HG03159 (cell line): Measurements from ENCODE around the gene B4GALNT1.
"Not testable (repeated sequence)": the region's sequence is repeated elsewhere in the genome, so short reads cannot be mapped to it uniquely, and the experiment has no call there.

ENCODE experiments used
- ATAC-seq: cut with Tn5 transposase; IDR thresholded peaks from one replicate; pipeline ENCODE4 v1.9.1; 2021; ENCODE audit warnings: mild to moderate bottlenecking, moderate library complexity; ENCODE audit not compliant: unreplicated experiment

B4GALNT1 gene

DNA sequence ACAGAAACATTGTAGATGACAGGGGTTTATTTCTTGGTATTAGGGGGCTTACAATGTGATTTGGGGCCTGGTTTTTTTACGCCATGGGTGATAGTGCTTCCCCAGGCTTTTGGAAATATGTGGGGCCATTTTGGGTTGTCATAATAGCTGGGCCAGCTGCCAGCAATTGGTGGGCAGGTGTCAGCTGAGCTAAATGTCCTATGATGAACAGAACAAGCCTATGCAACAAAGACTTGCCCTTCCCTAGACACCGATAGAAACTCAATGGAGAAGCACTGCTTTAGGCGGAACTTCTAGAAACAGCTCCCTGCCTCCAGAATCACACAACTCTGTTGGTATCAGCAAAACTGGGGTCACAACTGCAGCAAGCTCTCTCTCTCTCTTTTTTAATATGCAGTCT is 5.1 kb upstream of the B4GALNT1 start:
- no peak for ATAC-seq

DNA sequence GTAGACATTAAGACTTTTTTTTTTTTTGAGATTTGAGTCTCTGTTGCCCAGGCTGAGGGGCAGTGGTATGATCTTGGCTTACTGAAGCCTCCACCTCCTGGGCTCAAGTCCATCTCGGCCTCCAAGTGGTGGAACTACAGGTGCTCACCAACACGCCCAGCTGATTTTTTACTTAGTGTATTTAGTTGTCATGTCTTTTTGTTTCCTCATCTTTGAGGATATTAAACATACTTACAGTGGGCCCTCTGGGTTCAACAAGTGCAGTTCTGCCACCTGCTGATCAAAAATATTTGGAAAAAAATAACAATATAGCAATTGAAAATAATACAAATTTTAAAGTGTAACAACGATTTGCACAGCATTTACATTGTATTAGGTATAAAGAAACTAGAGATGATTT is 4.4 kb upstream of the B4GALNT1 start:
- no peak for ATAC-seq

DNA sequence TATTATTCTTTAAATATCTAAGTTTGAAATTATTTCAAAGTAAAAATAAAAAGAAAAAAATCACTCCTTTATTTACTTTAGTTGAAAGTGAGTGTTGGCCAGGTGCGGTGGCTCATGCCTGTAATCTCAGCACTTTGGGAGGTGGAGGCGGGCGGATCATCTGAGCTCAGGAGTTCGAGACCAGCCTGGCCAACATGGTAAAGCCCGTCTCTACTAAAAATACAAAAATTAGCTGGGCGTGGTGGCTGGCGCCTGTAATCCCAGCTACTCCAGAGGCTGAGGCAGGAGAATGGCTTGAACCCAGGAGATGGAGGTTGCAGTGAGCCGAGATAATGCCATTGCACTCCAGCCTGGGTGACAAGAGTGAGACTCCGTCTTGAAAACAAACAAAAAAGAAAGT is 3.7 kb upstream of the B4GALNT1 start:
- not testable (repeated sequence) for ATAC-seq

DNA sequence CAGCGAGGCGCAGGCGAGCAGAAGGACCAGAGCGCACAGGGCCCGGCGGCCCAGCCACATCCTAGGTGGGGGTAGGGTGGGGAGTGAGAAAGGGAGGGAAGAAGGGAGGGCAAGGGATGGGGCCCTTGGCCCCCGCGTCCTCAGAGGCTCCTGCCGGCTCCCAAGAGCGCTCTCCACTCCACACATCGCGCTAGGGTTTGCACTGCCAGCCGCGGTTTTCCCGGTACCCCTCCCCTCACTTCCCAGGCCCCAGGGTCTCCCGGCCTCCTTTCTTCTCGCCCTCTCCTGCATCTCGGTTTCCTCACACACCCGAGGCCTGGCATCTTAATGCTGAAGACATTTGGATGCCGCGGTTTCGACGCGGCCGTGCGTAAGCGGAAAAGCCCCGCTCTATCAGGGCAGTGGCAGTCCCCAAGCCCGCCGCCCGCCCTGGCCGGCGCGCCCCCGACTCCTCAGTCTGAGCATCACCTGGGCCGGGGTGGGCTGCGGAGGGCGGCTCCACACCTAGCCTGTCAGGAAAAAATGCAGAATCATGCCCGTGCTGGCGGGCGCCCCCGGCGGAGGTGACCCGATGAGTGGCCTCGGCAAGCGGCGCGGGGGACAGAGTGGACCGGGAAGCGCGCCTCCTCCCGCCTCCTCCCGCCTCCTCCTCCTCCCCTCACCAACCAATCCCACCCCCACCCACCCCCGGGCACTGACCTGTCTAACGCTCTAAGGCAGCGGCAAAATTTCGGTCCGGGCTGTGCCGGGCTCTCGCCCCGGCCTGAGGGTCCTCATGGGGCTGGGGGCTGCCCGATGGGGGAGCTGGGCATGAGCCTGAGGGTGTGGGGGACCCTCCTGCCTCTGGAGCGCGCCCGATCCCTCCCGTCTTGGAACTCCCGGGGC is 686 bp downstream of the B4GALNT1 start:
- peak; percentile 19 for ATAC-seq

DNA sequence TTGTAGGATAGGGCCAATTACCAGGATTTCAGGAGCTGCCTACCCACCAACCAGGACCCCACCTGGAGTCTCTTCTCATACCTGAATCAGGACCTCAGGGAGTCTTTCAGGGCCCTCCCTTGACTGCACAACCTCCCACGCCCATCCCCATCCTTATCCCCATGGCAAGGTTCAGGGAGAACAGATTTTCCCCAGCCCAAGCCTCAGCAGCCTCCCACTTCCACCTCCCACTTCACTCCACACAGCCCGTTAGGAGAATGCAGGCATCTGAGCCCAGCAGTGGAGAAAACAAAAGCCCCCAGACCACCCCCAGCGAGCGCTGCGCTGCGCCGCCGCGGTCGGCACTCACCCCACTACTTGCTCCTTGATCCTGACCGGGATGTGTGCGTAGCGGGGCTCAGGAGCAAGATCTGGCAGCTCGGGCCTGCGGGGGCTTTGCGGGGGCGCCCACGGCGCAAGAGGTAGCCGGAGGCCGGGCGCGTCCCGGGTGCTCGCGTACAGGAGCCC is 1.4 kb downstream of the B4GALNT1 start:
- no peak for ATAC-seq

DNA sequence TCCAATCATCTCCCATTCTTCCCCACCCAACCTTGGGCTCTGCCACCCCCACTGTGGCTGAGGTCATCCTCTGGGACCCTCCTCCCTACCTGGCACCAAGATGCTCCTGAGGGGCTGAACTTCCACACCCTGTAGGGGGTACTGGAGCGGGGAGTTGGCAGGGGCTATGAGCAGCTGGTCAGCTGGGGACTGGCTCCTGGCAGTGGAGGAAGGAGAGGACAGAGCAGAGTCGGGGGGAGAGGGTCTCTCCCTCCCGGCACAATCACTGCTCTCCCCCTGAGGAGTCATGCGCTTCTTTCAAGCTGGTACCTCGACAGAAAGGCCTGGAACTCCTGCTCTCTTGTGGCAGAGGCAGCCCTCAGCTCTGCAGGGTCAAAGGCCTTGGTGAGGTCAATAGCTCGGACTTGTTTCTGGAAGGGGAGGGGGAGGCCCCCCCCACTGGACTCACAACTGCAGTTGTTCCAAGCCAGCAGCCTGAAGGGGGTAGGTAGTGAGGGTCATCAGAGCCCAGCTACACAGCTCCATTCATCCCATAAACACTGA is 2.0 kb downstream of the B4GALNT1 start:
- ATAC-seq = no peak

DNA sequence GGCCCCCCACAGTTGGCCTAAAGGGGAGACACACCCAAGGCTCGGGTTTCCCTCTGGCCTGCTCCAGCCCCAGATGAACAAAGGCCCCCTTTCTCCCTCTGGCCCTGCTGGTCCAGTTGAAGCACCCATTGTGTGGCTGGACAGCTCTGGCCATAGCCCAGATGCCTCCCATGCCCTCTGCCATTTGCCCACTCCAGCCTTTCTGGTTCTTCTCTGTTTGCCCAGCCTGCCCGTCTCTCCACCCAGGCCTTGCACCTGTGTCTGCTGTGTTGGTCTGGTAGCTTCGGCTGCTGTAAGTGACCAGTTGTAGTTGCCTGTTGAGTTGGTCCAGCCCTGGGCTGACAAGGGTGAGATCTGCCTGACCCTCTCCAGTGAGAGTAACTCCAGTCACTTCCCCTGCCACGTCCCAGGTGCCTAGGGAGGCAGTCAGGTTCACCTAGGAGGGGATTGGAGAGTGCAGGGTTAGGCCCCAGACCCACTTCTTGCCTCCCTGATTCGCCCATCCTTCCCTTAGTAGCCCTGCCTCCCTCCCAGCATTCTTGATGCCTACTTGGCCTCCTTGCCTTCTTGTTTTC is 3.0 kb downstream of the B4GALNT1 start:
- ATAC-seq = no peak

DNA sequence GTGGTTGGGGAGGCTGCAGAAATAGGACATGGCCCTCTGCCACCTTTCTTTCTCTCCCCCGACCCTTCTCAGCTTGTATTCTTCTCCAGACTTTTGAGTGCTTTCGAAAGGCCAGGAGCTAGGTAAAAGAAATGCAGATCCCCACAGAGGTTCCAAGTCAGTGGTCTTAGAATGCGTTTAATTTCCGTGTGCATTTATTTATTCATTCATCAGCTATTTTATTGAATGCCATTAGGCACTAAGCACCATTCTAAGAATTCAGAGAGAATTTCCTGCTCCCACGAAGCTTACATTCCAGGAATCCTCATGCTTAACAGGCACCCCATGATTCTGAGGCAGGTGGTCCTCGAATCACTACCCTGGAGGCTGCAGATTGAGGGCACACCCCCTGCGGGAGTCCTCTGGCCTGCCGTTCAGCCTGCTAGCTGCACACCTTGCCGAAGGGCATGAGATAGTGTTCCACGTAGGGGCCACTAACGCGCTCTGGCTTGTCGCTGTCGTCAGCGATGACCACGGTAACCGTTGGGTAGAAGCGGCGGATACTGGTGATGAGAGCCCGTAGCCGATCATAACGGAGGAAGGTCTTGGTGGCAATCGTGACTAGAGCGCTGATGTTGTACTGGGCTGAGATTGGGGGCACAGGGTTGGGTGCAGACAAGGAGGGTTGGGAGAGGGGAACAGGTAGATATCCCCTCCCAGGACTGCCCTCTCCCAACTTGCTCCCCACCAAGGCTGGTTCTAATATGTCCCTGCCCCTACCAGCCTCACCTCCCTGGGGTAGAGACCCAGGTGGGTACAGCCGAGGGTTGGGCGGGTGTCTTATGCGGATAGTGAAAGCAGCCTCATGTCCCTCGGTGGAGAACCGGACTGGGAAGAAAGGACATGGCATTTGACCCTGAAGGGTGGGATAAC is 4.5 kb downstream of the B4GALNT1 start:
- ATAC-seq = no peak

DNA sequence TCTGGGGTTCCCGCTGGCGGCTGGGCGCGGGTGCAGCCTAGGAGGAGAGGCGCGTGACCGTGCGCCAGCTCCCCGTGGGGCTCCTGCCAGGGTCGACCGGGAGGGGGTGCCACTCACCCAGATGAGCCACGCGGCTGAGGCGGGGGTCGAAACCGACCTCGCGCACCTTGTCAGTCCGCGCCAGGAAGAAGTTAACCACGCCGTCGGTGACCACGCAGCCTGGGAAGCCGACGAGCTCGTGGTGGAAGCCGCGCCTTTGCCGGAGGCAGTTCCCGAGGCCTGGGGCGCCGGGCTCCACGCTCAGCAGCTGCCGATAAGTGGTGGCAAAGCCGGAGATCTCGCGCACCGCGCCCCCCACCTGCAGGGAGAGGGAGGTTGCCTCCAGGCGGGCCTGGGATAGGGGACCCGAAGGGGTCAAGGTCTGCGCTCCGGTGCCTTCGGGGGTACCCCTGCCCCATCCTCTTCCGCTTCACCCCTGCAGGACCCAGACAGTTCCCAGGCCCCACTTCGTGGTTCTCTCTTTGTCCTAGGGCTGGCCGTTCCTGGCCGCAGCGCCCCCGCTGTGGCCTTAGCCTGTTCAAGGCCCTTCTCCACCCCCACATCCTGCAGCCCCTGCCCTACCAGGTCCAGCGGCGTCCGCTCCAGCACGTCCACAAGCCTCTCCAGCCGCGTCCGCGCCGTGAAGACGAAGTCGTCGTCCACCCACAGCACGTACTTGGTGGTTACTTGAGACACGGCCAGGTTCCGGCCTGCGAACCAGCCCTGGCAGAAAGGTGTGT is 5.3 kb downstream of the B4GALNT1 start:
- no peak for ATAC-seq

DNA sequence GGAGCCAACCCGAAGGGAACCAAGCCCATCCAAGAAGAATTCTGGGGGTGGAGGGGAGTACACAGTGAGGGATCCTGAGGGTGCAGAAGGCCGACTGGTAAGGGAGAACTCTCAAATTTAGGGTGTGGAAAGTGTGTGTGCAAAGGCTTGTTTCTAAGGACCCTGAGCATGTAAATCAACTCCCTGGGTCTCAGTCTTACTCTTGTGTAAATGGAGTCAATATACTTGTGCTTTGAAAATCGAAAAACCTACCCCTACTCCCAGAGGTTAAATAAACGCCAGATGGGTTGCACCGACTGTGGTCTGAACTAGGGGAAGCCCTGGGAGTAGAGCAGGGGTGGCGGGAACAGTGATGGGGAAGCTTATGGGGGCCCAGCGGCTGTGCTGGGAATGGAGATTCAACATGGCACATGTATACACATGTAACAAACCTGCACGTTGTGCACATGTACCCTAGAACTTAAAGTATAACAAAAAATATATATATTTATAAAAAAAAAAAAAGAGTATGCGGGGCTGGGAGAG is 6.0 kb downstream of the B4GALNT1 start:
- ATAC-seq = no peak

DNA sequence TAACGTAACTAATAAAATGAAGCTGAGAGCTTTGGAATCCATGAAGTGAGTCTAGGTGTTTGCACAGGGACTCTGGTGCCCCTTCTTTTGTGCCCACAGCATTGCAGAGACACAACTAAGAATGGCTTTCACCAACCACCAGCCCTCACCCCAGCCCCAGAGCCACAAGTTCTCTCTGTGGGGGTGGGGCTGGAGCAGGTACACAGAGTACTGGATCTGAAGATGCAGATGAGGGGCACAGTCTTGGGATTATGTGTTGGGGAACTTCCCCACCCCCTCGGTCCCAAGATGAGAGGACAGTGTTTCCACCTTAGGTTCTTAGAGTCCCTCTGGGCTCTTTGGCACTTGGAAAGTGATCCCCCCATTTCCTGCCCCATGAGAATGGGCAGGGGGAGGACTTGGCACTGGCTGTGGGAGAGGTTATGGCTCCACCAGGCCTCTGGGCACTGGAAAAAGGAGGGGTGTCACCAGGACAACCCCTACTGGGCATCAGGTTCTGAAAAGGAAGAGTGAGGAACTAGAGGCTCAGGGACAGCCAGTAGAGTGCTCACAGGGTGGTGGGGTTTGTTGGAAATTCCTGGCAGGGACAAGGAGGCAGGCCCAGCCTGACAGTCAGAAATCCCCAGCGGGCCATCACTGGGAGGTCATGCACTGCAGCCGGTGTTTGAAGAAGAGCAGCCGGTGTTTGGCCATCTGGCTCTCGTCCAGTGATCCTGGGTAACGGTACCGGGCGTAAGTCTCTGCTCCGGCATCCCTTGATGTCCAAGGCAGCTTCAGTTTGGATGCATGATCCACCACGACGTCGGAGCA is 6.7 kb downstream of the B4GALNT1 start:
- ATAC-seq = no peak

DNA sequence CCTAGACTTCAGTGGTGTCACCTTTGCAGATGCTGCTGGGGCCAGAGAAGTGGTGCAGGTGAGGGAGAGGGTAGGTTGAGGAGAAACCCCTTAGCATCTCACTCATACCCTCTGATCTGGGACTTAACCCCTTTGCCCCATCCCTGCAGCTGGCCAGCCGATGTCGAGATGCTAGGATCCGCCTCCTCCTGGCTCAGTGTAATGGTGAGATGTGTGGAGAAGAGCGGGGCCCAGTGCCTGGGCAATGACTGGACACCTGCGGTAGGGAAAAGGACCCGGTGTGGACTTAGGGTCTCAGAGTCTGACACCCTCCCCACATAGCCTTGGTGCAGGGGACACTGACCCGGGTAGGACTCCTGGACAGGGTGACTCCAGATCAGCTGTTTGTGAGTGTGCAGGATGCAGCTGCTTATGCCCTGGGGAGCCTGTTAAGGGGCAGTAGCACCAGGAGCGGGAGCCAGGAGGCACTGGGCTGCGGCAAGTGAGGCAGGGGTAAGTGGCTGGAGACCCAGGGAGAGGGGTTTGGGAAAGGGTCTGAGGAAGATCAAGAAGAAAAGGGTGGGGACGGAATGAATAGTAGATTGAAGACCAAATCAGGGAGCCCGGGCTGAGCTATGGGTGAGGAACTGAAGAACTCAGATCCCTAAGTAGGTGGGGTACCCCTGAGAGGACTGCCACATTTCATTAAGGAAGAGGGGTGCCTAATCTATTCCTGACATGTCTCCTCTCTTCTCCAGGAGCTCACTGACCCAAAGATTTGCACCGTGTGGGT is 7.6 kb downstream of the B4GALNT1 start:
- ATAC-seq = no peak

DNA sequence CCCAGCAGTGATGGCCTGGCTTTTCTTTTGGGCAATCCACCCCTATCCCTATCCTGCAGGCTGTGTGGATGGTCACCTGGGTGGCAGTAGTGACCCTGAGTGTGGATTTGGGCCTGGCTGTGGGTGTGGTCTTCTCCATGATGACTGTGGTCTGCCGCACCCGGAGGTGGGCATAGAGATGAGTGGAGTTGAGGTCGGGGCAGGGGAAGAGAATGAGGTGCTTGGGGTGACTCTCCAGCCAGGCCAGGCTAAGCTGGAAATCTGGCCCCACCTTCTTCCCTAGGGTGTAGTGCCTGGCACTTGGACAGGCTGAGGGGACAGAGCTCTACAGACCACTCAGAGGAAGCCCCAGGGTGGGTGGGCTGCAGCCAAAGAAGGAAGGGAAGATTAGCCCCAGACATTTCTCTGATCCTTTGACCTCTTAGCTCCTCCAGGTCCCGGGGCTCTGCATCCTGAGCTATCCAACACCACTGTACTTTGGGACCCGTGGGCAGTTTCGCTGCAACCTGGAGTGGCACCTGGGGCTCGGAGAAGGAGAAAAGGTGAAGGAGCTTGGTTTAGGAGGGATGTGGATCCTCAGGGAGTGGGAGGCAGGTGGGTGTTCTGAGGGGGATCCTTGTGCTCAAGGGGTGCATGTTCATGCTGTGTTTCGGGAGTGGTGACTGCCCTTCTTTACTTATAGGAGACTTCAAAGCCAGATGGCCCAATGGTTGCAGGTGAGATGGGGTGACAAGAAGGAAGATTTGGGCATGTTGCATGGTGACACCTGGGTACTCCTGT is 8.4 kb downstream of the B4GALNT1 start:
- ATAC-seq = no peak

DNA sequence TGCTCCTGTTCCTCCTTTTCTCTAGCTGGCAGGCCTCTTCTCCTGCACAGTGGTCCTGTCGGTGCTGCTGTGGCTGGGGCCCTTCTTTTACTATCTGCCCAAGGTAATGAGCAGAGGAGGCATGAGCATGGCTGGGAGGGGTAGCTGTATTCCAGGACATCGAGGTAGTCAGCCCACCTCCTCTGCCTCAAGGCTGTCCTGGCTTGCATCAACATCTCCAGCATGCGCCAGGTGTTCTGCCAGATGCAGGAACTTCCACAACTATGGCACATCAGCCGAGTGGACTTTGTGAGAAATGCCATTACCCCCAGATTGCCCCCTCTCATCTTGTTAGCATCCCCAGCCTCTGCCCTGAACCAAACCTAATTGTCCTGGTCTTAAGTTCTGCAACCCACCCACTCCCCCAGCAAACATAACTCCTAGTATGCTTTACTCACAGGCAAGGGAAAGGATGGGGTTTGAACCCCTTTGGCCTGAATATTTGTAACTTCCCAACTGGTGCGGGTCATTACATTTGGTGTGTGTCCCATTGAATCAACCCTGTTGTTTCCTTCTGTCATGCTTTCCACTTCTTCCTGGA is 9.1 kb downstream of the B4GALNT1 start:
- ATAC-seq = no peak

DNA sequence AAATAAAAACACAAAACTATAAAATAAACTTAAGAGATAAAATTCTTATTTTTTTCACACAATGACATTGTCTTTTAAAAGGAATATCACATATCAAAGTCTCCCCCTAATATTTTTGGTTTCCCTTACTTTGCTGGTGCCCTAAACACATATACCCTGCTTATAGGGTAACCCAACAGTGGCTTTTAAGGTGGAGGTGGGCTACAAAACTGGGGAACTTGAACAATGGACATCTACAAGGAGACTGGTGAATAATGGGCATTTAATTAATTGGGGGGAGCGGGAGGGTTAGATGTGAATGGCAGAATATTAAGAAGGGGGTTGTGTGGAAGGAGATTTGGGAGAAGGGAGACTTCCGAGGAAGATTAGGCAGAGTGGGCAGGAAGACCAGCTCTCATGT is 9.6 kb downstream of the B4GALNT1 start:
- ATAC-seq = no peak

DNA sequence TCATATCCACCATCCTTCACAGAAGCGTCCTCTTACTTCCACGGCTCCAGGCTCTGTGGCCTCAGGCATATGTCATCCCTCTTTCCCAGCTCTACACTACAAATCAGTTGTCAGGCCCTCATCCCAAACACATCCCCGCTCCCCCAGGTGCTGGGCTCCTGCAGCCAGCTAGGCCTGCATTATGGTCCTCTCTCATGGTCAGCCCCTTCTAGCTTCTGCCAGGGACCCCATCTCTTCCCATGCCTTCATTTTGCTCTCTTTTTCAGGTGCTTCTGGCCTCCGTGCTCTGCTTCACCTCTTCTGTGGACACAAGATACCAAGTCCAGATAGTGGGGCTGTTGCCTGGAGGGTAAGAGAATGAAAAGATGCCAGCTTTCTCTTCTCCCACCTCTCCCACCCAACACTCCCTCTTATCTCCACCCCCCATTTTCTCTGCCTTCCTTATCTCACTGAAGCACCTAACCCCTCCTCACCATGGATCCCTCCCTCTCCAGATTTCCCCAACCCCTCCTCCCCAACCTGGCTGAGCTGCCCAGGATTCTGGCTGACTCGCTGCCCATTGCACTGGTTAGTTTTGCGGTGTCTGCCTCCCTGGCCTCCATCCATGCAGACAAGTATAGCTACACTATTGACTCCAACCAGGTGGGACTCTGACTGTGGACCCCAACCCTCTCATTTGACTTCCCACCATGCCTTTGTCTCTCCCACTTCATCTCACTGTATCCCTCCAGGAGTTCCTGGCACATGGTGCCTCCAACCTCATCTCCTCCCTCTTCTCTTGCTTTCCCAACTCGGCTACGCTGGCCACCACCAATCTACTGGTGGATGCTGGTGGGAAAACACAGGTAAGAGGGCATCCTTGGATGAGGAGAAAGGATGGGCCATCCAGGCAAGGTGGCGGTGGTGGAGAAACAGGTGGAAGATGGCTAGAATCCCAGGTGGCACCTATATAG is 10.4 kb downstream of the B4GALNT1 start:
- ATAC-seq = no peak
